H7 (cell line): ENCODE data around the gene MARCO. TPM values are rescaled to one million over a fixed set of nuclear protein-coding genes. Genes with fewer than 3 reads are reported as not detected.

Experiments used
- DNase-seq: peaks from one replicate; pipeline ENCODE4 v3.0.0; 2012
- H3K27me3 ChIP-seq: 2 replicates; pipeline ENCODE4 v1.6.0; 2011; ENCODE audit warnings: mild to moderate bottlenecking, low read length; ENCODE audit not compliant: control insufficient read depth, insufficient read depth
- H3K36me3 ChIP-seq: replicated peaks from 2 replicates; pipeline ENCODE4 v1.5.1; 2011; ENCODE audit warnings: low read length; ENCODE audit not compliant: control insufficient read depth, insufficient read depth
- H3K4me3 ChIP-seq: 2 replicates; pipeline ENCODE4 v1.5.1; 2011; ENCODE audit warnings: low read depth, mild to moderate bottlenecking, control low read depth, low read length, moderate library complexity; ENCODE audit not compliant: insufficient read depth
- total RNA-seq: library from RNA; depleted of rRNA; stranded (reverse); fragments of >200 nt; shearing (Covaris generic); gene quantifications from 2 replicates; pipeline ENCODE4 v1.2.3, GENCODE V29; 2014

MARCO gene
- total RNA-seq, 1 experiment from 2014 or later: not detected

- DNase-seq: peak; percentile 33
- Histone ChIP-seq H3K27me3 (peaks cover 6% of the 10 kb centered on the region), H3K36me3 (no peaks in the 10 kb centered on the region), H3K4me3 (no peak overlapping the region)
These were observed 33.1 kb downstream of the MARCO start for GRCh38 chr2:118975133-118975532.

GRCh38 chr2:118978064-118978463, 36.1 kb downstream of the MARCO start:
- no peak for DNase-seq
- no peak overlapping the region for H3K4me3 ChIP-seq
- H3K27me3 ChIP-seq: peaks cover 6% of the 10 kb centered on the region
- H3K36me3 ChIP-seq: no peaks in the 10 kb centered on the region

GRCh38 chr2:118979152-118979861, 37.3 kb downstream of the MARCO start:
- no peaks in the 10 kb centered on the region for H3K36me3 ChIP-seq
- H3K4me3 ChIP-seq: no peak overlapping the region

GRCh38 chr2:118980022-118980421, 38.0 kb downstream of the MARCO start:
- Histone ChIP-seq H3K36me3 (no peaks in the 10 kb centered on the region), H3K27me3 (peaks cover 6% of the 10 kb centered on the region), H3K4me3 (no peak overlapping the region)
- no peak for DNase-seq

More at GRCh38 chr2:118979152-118979861, 37.3 kb downstream of the MARCO start:
- peaks cover 6% of the 10 kb centered on the region for H3K27me3 ChIP-seq
- DNase-seq: no peak

GRCh38 chr2:118980573-118980972, 38.6 kb downstream of the MARCO start:
- DNase-seq: no peak
- no peaks in the 10 kb centered on the region for H3K36me3 ChIP-seq
- H3K4me3 ChIP-seq: no peak overlapping the region
- H3K27me3 ChIP-seq: peaks cover 4% of the 10 kb centered on the region

- Histone ChIP-seq H3K27me3 (no peaks in the 10 kb centered on the region; the same call in 1 of the 2 replicates), H3K36me3 (no peaks in the 10 kb centered on the region), H3K4me3 (no peak overlapping the region)
- DNase-seq: no peak
These were observed 39.6 kb downstream of the MARCO start for GRCh38 chr2:118981632-118982031.

- Histone ChIP-seq H3K27me3 (no peaks in the 10 kb centered on the region; the same call in 1 of the 2 replicates), H3K4me3 (no peak overlapping the region), H3K36me3 (no peaks in the 10 kb centered on the region)
- no peak for DNase-seq
These were observed 40.0 kb downstream of the MARCO start for GRCh38 chr2:118982039-118982438.

GRCh38 chr2:118983133-118983532, 41.1 kb downstream of the MARCO start:
- H3K4me3 ChIP-seq: no peak overlapping the region
- DNase-seq: no peak
- H3K27me3 ChIP-seq: no peaks in the 10 kb centered on the region; the same call in 1 of the 2 replicates
- H3K36me3 ChIP-seq: no peaks in the 10 kb centered on the region

GRCh38 chr2:118983915-118984314, 41.9 kb downstream of the MARCO start:
- Histone ChIP-seq H3K36me3 (no peaks in the 10 kb centered on the region), H3K27me3 (no peaks in the 10 kb centered on the region; the same call in 1 of the 2 replicates), H3K4me3 (no peak overlapping the region)
- no peak for DNase-seq

- H3K36me3 ChIP-seq: no peaks in the 10 kb centered on the region
- DNase-seq: no peak
These were observed 44.7 kb downstream of the MARCO start for GRCh38 chr2:118986738-118987137.

GRCh38 chr2:118987886-118988285, 45.9 kb downstream of the MARCO start:
- no peak for DNase-seq
- no peak overlapping the region for H3K4me3 ChIP-seq
- H3K36me3 ChIP-seq: no peaks in the 10 kb centered on the region
- H3K27me3 ChIP-seq: no peaks in the 10 kb centered on the region; the same call in 1 of the 2 replicates

More at GRCh38 chr2:118986738-118987137, 44.7 kb downstream of the MARCO start:
- Histone ChIP-seq H3K4me3 (no peak overlapping the region), H3K27me3 (no peaks in the 10 kb centered on the region; the same call in 1 of the 2 replicates)

- no peaks in the 10 kb centered on the region for H3K36me3 ChIP-seq
- no peak for DNase-seq
- no peaks in the 10 kb centered on the region; the same call in 1 of the 2 replicates for H3K27me3 ChIP-seq
- no peak overlapping the region for H3K4me3 ChIP-seq
These were observed 46.7 kb downstream of the MARCO start for GRCh38 chr2:118988706-118989105.

- Histone ChIP-seq H3K4me3 (no peak overlapping the region), H3K36me3 (no peaks in the 10 kb centered on the region), H3K27me3 (no peaks in the 10 kb centered on the region; the same call in 1 of the 2 replicates)
- DNase-seq: no peak
These were observed 47.5 kb downstream of the MARCO start for GRCh38 chr2:118989481-118989880.

GRCh38 chr2:118990757-118991545, 49.0 kb downstream of the MARCO start:
- Histone ChIP-seq H3K36me3 (no peaks in the 10 kb centered on the region), H3K4me3 (no peak overlapping the region), H3K27me3 (no peaks in the 10 kb centered on the region; the same call in 1 of the 2 replicates)
- DNase-seq: no peak

- no peaks in the 10 kb centered on the region for H3K36me3 ChIP-seq
- DNase-seq: no peak
- H3K4me3 ChIP-seq: no peak overlapping the region
- no peaks in the 10 kb centered on the region; the same call in 1 of the 2 replicates for H3K27me3 ChIP-seq
These were observed 49.6 kb downstream of the MARCO start for GRCh38 chr2:118991554-118991953.
